ENCODE data around the gene SLC38A7.

GRCh38 chr16:58654560-58655214, 29.9 kb downstream of the SLC38A7 start:
- no peak for TF ChIP-seq FOXM1 (IDR thresholded peaks at IDR 0.05; ENCODE audit: borderline replicate concordance)
- TF ChIP-seq SP1 (IDR thresholded peaks at IDR 0.05): no peak
- no peak for TF ChIP-seq FOXK2 (IDR thresholded peaks at IDR 0.05)
- TF ChIP-seq L3MBTL2 (conservative IDR thresholded peaks at IDR 0.05): no peak
- no peak for TF ChIP-seq NFRKB (IDR thresholded peaks at IDR 0.05)
- no peak for TF ChIP-seq ELF4 (IDR thresholded peaks at IDR 0.05)
- TF ChIP-seq BHLHE40 (IDR thresholded peaks at IDR 0.05; ENCODE audit: borderline replicate concordance): no peak
- TF ChIP-seq TARDBP (IDR thresholded peaks at IDR 0.05): no peak
- TF ChIP-seq HDGF (IDR thresholded peaks at IDR 0.05; ENCODE audit: borderline replicate concordance): no peak
- TF ChIP-seq, protein P1, sequence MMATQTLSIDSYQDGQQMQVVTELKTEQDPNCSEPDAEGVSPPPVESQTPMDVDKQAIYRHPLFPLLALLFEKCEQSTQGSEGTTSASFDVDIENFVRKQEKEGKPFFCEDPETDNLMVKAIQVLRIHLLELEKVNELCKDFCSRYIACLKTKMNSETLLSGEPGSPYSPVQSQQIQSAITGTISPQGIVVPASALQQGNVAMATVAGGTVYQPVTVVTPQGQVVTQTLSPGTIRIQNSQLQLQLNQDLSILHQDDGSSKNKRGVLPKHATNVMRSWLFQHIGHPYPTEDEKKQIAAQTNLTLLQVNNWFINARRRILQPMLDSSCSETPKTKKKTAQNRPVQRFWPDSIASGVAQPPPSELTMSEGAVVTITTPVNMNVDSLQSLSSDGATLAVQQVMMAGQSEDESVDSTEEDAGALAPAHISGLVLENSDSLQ (IDR thresholded peaks at IDR 0.05): no peak
- no peak for TF ChIP-seq CTBP1 (IDR thresholded peaks at IDR 0.05; ENCODE audit: borderline replicate concordance)
- TF ChIP-seq LEF1 (IDR thresholded peaks at IDR 0.05; ENCODE audit: borderline replicate concordance): no peak
